HG02840 (cell line): Measurements from ENCODE around the gene OLAH.
A peak's percentile ranks its signal among the peaks of the same experiment; 100 is the strongest.

ENCODE experiments used
- ATAC-seq: cut with Tn5 transposase; IDR thresholded peaks from one replicate; pipeline ENCODE4 v1.9.1; 2021; ENCODE audit warnings: mild to moderate bottlenecking, moderate library complexity, moderate number of reproducible peaks; ENCODE audit not compliant: unreplicated experiment, low FRiP score

The OLAH gene

DNA sequence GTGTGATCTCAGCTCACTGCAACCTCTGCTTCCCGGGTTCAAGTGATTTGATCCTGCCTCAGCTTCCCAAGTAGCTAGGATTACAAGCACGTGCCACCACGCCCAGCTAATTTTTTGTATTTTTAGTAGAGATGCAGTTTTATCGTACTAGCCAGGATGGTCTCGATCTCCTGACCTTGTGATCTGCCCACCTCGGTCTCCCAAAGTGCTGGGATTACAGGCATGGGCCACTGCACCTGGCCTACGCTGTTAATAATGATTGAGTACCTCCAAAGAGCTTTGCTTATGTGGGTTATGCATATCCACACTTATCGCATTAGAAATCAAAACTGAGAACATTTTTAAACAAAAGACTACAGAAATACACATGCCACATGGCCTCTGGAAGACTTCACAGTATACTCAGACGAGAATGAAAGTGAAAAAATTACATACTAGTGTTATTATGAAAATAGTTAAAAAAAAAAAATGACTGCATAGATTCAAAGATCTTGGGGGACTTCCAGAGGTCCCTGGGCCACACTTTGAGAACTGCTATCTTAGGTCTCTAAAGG lies 78.8 kb downstream of the OLAH start:
- ATAC-seq = peak; percentile 81
